NCI-H524 (cell line): ENCODE results near the gene CRLF3.
"Not testable (repeated sequence)": the region's sequence is repeated elsewhere in the genome, so short reads cannot be mapped to it uniquely, and the experiment has no call there.

Source experiments
- DNase-seq, 2 experiments: peaks; one replicate each; lab custom pipeline; 2025; lab: John Stamatoyannopoulos, UW

The CRLF3 gene

GRCh38 chr17:30824356-30825145 is at the start of gene CRLF3:
CRLF3 (minus strand) TSS chr17:30824692; CDS start chr17:30824651, 41 bp downstream.
- DNase-seq, result peak; percentile 94 to 97

- no peak for DNase-seq
Observed at GRCh38 chr17:30869005-30869404, 44.5 kb upstream of the CRLF3 start.

GRCh38 chr17:30864636-30865035 is 40.1 kb upstream of the CRLF3 start:
- DNase-seq, result no peak

- no peak for DNase-seq
Observed at GRCh38 chr17:30858556-30859250, 34.2 kb upstream of the CRLF3 start.

- no peak for DNase-seq
Observed at GRCh38 chr17:30854146-30854545, 29.7 kb upstream of the CRLF3 start.

GRCh38 chr17:30848021-30848420 is 23.5 kb upstream of the CRLF3 start:
- DNase-seq, result no peak

GRCh38 chr17:30840771-30841170 is 16.3 kb upstream of the CRLF3 start:
- no peak for DNase-seq

GRCh38 chr17:30838202-30838807 is 13.8 kb upstream of the CRLF3 start:
- no peak for DNase-seq

GRCh38 chr17:30832438-30833124 is 8.1 kb upstream of the CRLF3 start:
- DNase-seq, result no peak

GRCh38 chr17:30831663-30832437 is 7.4 kb upstream of the CRLF3 start, which contains the start of gene ATAD5:
ATAD5 (plus strand) TSS chr17:30831966; CDS start chr17:30832348, 382 bp downstream.
- DNase-seq, result peak; percentile 90 to 96

- peak in 1 of 2 experiments; percentile 37 for DNase-seq
Observed at GRCh38 chr17:30831257-30831656, 6.8 kb upstream of the CRLF3 start.

GRCh38 chr17:30829022-30829421 is 4.5 kb upstream of the CRLF3 start:
- no peak for DNase-seq

- no peak for DNase-seq
Observed at GRCh38 chr17:30827082-30827481, 2.6 kb upstream of the CRLF3 start.

- DNase-seq, result peak; percentile 55 to 74
Observed at GRCh38 chr17:30824002-30824355, 513 bp downstream of the CRLF3 start.

GRCh38 chr17:30823421-30823820 is 1.1 kb downstream of the CRLF3 start:
- peak in 1 of 2 experiments; percentile 30 for DNase-seq

- not testable (repeated sequence) for DNase-seq
Observed at GRCh38 chr17:30822919-30823318, 1.6 kb downstream of the CRLF3 start.

- DNase-seq, result no peak
Observed at GRCh38 chr17:30821871-30822723, 2.4 kb downstream of the CRLF3 start.

GRCh38 chr17:30819971-30820705 is 4.4 kb downstream of the CRLF3 start:
- no peak for DNase-seq

- no peak for DNase-seq
Observed at GRCh38 chr17:30816165-30816564, 8.3 kb downstream of the CRLF3 start.

GRCh38 chr17:30814860-30815259 is 9.6 kb downstream of the CRLF3 start:
- DNase-seq, result not testable (repeated sequence)
